Lower lobe of right lung (tissue), 2 donors: ENCODE data around the gene MMP23B. TPM values are rescaled to one million over a fixed set of nuclear protein-coding genes. Genes with fewer than 3 reads are reported as not detected.

Experiments
- ATAC-seq, 2 donors: fragments of 200-7000 bp; cut with Tn5 transposase; one replicate each; pipeline ENCODE4 v1.9.1; 2020 to 2022; ENCODE audit warnings: mild to moderate bottlenecking in 2 of 2, moderate library complexity in 2 of 2
- DNase-seq: peaks from one replicate; pipeline ENCODE4 v3.0.0-alpha.2; 2020
- H3K27ac ChIP-seq: fragments of 200-600 bp; one replicate; pipeline ENCODE4 v1.8.0; 2022
- H3K27me3 ChIP-seq: fragments of 200-600 bp; one replicate; pipeline ENCODE4 v1.8.0; 2022; ENCODE audit warnings: low read depth
- H3K36me3 ChIP-seq: fragments of 200-600 bp; one replicate; pipeline ENCODE4 v1.8.0; 2022; ENCODE audit warnings: mild to moderate bottlenecking
- H3K4me1 ChIP-seq: fragments of 200-600 bp; one replicate; pipeline ENCODE4 v1.8.0; 2022
- H3K4me3 ChIP-seq: fragments of 200-600 bp; one replicate; pipeline ENCODE4 v1.8.0; 2022; ENCODE audit warnings: mild to moderate bottlenecking
- H3K9me3 ChIP-seq: fragments of 200-600 bp; one replicate; pipeline ENCODE4 v1.8.0; 2022
- intact Hi-C: fragments of 100-400 bp; cut with DNase I; formaldehyde crosslinking; loops from one replicate; pipeline ENCODE4 v1.11.0; 2022
- total RNA-seq: library from RNA; stranded (reverse); fragmentation: NEBNext Ultra II Directional; extraction: Animal tissue kit (Norgen Biotek cat#: 25700); gene quantifications from one replicate; pipeline ENCODE4 v1.2.1, GENCODE V29; 2021
- TF ChIP-seq, protein P1 (sequence below): fragments of 200-600 bp; IDR thresholded peaks from one replicate; pipeline ENCODE4 v1.8.0; 2022; ENCODE audit warnings: antibody characterized with exemption, mild to moderate bottlenecking
- donor health status: DM: no; HTN: yes; CAD: no; lungs with severe emphysema.

Gene MMP23B
- total RNA-seq, 1 donor from 2014 or later = 27.2 TPM

DNA sequence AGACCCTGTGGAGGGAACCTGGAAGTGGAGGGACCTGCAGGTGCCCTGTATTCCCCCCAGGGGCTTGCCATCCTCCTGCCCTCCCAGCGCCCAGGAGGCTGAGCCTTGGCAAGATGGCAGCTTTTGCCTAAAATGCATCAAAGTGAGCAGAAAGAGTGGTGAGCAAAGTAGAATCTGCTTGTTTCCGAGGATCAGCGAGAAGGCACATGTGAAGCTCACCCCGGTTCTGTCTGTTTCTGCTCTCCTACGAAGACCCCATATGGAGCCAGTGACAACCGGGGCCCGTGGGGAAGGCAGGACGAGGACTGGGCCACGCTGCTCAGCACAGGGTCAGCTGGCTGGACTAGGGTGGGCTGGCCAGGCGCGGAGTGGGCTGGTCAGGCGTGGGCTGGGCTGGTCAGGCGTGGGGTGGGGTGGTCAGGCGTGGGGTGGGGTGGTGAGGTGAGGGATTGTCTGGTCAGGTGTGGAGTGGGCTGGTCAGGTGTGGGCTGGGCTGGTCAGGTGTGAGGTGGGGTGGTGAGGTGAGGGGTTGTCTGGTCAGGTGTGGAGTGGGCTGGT lies 26.9 kb upstream of the MMP23B start:
- TF ChIP-seq, protein P1, sequence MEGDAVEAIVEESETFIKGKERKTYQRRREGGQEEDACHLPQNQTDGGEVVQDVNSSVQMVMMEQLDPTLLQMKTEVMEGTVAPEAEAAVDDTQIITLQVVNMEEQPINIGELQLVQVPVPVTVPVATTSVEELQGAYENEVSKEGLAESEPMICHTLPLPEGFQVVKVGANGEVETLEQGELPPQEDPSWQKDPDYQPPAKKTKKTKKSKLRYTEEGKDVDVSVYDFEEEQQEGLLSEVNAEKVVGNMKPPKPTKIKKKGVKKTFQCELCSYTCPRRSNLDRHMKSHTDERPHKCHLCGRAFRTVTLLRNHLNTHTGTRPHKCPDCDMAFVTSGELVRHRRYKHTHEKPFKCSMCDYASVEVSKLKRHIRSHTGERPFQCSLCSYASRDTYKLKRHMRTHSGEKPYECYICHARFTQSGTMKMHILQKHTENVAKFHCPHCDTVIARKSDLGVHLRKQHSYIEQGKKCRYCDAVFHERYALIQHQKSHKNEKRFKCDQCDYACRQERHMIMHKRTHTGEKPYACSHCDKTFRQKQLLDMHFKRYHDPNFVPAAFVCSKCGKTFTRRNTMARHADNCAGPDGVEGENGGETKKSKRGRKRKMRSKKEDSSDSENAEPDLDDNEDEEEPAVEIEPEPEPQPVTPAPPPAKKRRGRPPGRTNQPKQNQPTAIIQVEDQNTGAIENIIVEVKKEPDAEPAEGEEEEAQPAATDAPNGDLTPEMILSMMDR = no peak
- Histone ChIP-seq H3K9me3 (no peaks in the 10 kb centered on the region), H3K27ac (no peak overlapping the region), H3K4me3 (no peak overlapping the region), H3K27me3 (peaks cover 4% of the 10 kb centered on the region), H3K36me3 (no peaks in the 10 kb centered on the region), H3K4me1 (peaks cover 14% of the 10 kb centered on the region)
- ATAC-seq (no peak), DNase-seq (no peak)
- intact Hi-C loops = no loop called here

DNA sequence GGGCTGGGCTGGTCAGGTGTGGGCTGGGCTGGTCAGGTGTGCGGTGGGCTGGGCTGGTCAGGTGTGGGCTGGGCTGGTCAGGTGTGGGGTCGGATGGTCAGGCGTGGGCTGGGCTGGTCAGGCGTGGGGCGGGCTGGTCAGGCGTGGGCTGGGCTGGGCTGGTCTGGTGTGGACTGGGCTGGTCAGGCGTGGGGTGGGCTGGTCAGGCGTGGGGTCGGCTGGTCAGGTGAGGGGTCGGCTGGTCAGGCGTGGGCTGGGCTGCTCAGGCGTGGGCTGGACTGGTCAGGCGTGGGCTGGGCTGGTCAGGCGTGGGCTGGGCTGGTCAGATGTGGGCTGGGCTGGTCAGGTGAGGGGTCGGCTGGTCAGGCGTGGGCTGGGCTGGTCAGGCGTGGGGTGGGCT lies 26.2 kb upstream of the MMP23B start:
- intact Hi-C loops = no loop called here
- no peaks in the 10 kb centered on the region for H3K9me3 ChIP-seq
- DNase-seq (no peak), ATAC-seq (no peak)
- no peaks in the 10 kb centered on the region for H3K36me3 ChIP-seq
- H3K4me1 ChIP-seq = peaks cover 13% of the 10 kb centered on the region
- TF ChIP-seq, protein P1 = no peak
- no peak overlapping the region for H3K27ac ChIP-seq
- no peak overlapping the region for H3K4me3 ChIP-seq
- no peaks in the 10 kb centered on the region for H3K27me3 ChIP-seq

DNA sequence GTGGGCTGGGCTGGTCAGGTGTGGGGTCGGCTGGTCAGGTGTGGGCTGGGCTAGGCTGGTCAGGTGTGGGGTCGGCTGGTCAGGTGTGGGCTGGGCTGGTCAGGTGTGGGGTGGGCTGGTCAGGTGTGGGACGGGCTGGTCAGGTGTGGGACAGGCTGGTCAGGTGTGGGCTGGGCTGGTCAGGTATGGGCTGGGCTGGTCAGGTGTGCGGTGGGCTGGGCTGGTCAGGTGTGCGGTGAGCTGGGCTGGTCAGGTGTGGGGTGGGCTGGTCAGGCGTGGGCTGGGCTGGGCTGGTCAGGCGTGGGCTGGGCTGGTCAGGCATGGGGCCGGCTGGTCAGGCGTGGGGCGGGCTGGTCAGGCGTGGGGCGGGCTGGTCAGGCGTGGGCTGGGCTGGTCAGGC lies 25.7 kb upstream of the MMP23B start:
- H3K27ac ChIP-seq = no peak overlapping the region
- H3K4me3 ChIP-seq = no peak overlapping the region
- DNase-seq (no peak), ATAC-seq (no peak)
- no peaks in the 10 kb centered on the region for H3K27me3 ChIP-seq
- H3K4me1 ChIP-seq = peaks cover 16% of the 10 kb centered on the region
- H3K9me3 ChIP-seq = no peaks in the 10 kb centered on the region
- H3K36me3 ChIP-seq = no peaks in the 10 kb centered on the region
- TF ChIP-seq, protein P1 = no peak
- intact Hi-C loops = no loop called here

DNA sequence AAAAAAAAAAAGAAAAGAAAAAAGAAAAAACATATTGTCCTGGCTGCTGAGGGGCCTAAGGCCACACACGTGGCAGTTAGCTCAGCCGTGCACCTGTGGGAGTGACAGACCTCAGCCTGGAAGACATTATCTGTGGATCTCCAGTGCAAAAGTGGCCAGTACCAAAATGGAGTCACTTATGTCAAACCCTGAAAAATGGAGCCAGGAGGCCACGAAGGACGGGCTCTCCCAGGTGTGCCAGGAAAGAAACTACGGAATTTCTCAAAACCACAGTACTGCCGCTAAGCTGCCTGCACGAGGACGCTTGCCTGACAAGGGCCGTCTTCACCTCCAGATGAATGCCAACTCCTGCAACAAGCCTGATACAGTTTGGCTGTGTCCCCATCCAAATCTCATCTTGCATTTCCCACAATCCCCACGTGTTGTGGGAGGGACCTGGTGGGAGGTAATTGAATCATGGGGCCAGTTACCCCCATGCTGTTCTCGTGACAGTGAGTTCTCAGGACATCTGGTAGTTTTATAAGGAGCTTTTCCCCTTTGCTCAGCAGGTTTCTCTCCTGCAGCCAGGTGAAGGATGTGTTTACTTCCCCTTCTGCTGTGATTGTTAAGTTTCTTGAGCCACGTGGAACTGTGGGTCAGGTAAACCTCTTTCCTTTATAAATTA lies 22.0 kb upstream of the MMP23B start:
- no peaks in the 10 kb centered on the region for H3K27me3 ChIP-seq
- DNase-seq = peak; percentile 44
- no peak for ATAC-seq
- no peaks in the 10 kb centered on the region for H3K9me3 ChIP-seq
- peaks cover 39% of the 10 kb centered on the region for H3K4me1 ChIP-seq
- H3K27ac ChIP-seq = peak overlapping the region; percentile 0
- H3K4me3 ChIP-seq = no peak overlapping the region
- intact Hi-C loops = no loop called here
- TF ChIP-seq, protein P1 = no peak
- no peaks in the 10 kb centered on the region for H3K36me3 ChIP-seq

DNA sequence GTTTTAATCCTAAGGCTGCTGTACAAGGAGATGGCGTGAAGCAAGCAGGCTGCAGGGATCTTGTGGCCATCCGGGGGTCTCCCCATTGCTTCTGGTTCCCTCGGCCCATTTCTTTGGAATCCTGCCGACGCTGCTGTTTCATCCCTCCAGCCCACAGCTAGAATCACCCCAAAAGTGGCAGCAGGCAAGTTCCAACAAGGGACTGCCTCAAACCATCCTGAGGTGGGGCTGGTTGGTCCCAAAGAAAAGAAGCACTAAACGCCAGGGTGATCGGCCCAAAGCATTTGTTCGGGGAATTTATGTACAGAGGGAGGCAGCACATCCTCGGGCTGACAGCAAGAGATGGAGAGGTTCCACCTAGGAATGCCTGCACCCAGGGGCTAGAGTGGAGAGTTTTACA lies 21.2 kb upstream of the MMP23B start:
- H3K27me3 ChIP-seq = no peaks in the 10 kb centered on the region
- H3K9me3 ChIP-seq = no peaks in the 10 kb centered on the region
- peaks cover 39% of the 10 kb centered on the region for H3K4me1 ChIP-seq
- intact Hi-C loops = no loop called here
- ATAC-seq (no peak), DNase-seq (peak; percentile 40)
- TF ChIP-seq, protein P1 = no peak
- peak overlapping the region; percentile 100 for H3K27ac ChIP-seq
- H3K4me3 ChIP-seq = no peak overlapping the region
- no peaks in the 10 kb centered on the region for H3K36me3 ChIP-seq
